GM13976 (cell line): ENCODE measurements around the gene DLST.

Source experiments
- DNase-seq: peaks from one replicate; pipeline ENCODE4 v3.0.0; 2012; ENCODE audit warnings: low spot score
- in situ Hi-C: fragments of 300-500 bp; cut with MboI; formaldehyde crosslinking; loops from one replicate; pipeline ENCODE4 v1.12.0; 2022; ENCODE audit warnings: low sequenced_read_pairs, mixed read lengths, inconsistent platforms; ENCODE audit not compliant: unreplicated experiment
- TF ChIP-seq, protein P1 (sequence below): IDR thresholded peaks from 2 replicates; pipeline ENCODE4 v1.5.1; 2012; ENCODE audit warnings: borderline replicate concordance, mild to moderate bottlenecking; ENCODE audit not compliant: insufficient read depth; ENCODE audit errors: extremely low read depth, missing control alignments, control extremely low read depth

Gene DLST

DNA sequence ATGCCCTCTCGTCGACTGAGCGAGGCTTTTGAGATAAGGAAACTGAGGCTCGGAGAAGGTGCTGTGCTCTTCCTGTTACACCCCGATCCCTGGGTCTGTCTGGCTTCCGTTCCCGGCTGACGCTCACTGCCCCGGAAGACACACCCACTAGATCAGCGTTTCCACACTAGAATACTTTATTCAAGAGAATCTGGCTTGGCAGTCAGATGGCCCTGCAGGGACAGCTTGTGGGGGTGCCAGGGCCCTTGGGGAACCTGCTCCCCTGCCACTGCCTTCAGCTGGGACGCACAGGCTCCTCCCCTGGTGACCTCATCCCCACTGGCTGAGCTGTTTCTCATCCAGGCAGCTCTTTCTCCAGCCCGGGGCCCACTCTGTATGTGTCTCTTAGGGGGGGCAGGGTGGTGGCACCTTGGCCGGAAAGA is 60.0 kb downstream of the DLST start:
- TF ChIP-seq, protein P1, sequence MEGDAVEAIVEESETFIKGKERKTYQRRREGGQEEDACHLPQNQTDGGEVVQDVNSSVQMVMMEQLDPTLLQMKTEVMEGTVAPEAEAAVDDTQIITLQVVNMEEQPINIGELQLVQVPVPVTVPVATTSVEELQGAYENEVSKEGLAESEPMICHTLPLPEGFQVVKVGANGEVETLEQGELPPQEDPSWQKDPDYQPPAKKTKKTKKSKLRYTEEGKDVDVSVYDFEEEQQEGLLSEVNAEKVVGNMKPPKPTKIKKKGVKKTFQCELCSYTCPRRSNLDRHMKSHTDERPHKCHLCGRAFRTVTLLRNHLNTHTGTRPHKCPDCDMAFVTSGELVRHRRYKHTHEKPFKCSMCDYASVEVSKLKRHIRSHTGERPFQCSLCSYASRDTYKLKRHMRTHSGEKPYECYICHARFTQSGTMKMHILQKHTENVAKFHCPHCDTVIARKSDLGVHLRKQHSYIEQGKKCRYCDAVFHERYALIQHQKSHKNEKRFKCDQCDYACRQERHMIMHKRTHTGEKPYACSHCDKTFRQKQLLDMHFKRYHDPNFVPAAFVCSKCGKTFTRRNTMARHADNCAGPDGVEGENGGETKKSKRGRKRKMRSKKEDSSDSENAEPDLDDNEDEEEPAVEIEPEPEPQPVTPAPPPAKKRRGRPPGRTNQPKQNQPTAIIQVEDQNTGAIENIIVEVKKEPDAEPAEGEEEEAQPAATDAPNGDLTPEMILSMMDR: no peak
- peak; percentile 79 for DNase-seq
- in situ Hi-C loops: no loop called here

DNA sequence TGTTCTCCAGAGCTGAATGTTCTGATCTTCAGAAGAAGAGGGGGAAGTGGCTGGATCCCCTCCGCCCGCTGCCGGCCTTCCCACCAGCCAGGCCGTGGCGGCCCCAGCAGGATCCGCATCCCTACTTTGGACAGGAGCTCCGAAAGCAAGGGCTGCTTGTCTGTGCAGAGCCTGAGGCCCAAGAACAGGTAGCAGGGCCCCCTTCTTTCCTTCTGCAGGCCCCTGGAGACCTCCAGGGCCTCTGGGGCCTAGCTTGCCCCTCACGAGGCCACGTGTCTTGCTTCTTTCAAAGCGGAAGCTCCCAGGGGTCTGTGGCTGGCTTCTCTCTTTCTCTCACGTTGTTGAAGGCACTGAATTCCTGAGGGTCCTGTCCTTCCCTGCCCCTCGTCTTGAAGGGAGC is 60.5 kb downstream of the DLST start:
- TF ChIP-seq, protein P1: no peak
- in situ Hi-C loops: no loop called here
- no peak for DNase-seq

DNA sequence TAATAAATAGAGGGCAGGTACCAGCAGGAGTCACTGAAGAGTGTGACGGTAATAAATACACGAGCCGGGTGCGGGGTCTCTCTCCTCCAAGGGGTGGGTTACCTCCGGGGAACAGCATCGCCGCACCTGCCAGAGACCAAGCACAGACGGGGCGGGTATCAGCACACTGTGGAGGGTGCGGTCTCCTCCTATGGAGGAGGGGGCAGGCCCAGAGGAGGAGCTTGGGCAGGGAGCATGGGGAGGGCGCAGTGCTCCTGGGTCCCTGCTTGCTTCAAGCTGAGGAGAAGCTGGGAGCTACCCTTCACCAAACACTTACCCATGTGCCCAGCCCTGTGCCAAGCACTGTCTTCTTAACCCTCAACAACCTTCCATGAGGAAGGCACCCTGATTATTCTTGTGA is 60.9 kb downstream of the DLST start:
- DNase-seq: peak; percentile 70
- in situ Hi-C loops: no loop called here
- TF ChIP-seq, protein P1: no peak

DNA sequence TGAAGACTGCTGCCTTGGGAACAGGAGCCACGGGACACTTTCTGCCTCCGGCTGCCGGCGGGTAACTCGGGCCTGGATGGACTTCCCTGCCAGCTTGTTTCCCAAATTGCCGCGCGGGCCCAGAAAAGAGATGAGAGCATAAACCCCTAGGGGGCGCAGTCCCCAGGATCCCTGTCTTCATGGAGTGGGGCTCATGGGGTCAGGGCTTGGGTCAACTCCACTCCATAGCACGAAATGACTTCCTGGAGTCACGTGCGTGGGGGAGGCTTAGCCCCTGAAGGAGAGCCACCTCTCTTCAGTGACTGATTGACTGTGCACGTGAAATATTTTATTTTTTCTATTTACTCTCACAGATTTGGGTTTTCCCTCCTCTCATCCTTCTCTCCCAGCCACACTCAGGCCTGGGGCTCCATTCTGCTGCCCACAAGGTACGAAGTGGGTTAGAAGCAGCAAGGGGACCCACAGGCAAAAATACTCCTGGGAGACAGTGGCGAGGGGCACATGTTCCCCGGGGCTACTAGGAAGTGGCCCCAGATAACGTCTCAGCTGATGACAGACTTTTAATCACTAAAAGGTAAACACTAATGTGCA is 63.6 kb downstream of the DLST start:
- peak; percentile 56 for DNase-seq
- in situ Hi-C loops: no loop called here
- TF ChIP-seq, protein P1: peak; percentile 36

DNA sequence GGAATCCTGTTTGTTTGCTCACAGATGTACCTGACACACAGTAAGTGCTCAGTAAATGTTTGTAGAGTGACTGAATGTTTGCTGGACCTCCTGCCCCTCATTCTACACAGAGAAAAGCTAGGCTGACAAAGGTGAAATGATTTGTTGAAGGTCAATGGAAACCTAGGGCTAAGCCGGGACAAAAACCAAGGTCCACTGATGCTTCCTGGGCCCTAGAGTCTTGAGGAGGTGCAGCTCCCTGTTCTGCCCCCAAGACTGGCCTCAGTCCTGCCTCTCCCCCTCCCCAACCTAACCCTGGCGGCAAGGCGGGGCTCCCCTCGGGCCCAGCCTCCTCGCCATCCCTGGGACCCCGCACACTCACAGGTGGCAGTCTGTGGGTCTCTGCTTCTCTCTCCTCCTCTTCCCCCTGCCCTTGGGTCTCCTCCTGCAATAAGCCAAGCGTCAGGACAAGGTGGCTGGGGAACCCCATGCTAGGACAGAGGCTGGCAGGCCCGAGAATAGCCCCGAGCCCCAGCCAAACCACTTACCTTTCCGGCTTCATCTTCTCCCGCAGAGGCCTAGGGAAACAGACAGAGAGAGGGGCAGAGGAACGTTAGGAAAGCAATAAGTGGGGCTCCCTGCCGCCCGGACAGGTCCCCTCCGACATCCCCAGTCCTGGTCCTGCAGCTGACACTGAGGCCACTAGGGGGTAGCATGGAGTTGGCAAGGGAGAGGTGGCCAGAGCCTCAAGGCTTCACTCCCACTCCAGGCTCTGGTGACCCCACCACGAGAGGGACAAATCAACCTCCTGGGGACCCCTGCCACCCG is 64.3 kb downstream of the DLST start:
- DNase-seq: peak; percentile 92
- in situ Hi-C loops: no loop called here
- TF ChIP-seq, protein P1: peak; percentile 95

DNA sequence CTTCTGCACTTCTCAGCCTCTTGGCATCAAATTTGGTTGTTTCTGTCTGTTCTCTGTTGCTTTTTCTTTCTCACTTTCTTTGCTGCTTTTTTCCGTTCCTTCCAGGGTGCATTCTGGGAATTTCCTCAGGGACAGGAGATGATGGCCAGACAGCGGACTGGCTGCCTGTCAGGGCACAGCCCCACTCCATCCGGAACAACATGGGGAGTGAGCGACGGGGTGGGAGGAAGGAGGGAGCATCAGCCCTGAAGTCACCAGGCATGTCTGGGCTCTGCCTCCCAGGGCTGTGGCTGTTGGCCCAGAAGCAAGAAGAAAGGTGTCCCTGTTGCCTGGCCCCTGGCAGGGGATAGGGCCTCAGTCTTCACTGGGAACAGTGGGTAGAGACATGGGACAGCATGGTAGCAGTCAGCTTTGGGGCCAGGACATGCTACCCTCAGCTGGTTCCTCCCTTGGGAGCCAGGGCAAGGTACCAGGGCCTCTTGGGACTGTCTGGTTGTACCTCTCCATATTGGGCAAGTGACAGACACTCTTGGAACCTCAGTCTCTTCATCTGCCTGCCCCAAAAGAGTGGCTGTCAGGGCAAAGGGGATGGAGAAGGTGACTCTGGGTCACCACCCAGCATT is 65.1 kb downstream of the DLST start:
- peak; percentile 34 for DNase-seq
- TF ChIP-seq, protein P1: no peak
- in situ Hi-C loops: no loop called here
